GM19467 (cell line): ENCODE measurements around the gene KRT5.

Source experiments
- ATAC-seq: cut with Tn5 transposase; IDR thresholded peaks from one replicate; pipeline ENCODE4 v1.9.1; 2021; ENCODE audit warnings: mild to moderate bottlenecking, moderate library complexity; ENCODE audit not compliant: unreplicated experiment

The KRT5 gene

GRCh38 chr12:52519826-52520662, at the start of gene KRT5:
KRT5 (minus strand) TSS chr12:52520394; CDS start chr12:52520296, 98 bp downstream.
- no peak for ATAC-seq

- ATAC-seq, result no peak
Observed at GRCh38 chr12:52568111-52568510, 47.9 kb upstream of the KRT5 start.

- ATAC-seq, result no peak
Observed at GRCh38 chr12:52566847-52567291, 46.7 kb upstream of the KRT5 start.

GRCh38 chr12:52564582-52564981, 44.4 kb upstream of the KRT5 start:
- ATAC-seq, result no peak

GRCh38 chr12:52561880-52562449, 41.8 kb upstream of the KRT5 start:
- ATAC-seq, result no peak

- ATAC-seq, result no peak
Observed at GRCh38 chr12:52559979-52560378, 39.8 kb upstream of the KRT5 start.

GRCh38 chr12:52558781-52559445, 38.7 kb upstream of the KRT5 start:
- ATAC-seq, result no peak

- no peak for ATAC-seq
Observed at GRCh38 chr12:52557476-52557875, 37.3 kb upstream of the KRT5 start.

- ATAC-seq, result no peak
Observed at GRCh38 chr12:52555577-52555976, 35.4 kb upstream of the KRT5 start.

GRCh38 chr12:52552681-52553195, 32.5 kb upstream of the KRT5 start, which contains the start of gene KRT71:
KRT71 (minus strand) TSS chr12:52553145; CDS start chr12:52553077, 68 bp downstream.
- ATAC-seq, result no peak

- ATAC-seq, result no peak
Observed at GRCh38 chr12:52552055-52552454, 31.9 kb upstream of the KRT5 start.

- ATAC-seq, result no peak
Observed at GRCh38 chr12:52551216-52551865, 31.1 kb upstream of the KRT5 start.

- ATAC-seq, result no peak
Observed at GRCh38 chr12:52546126-52546525, 25.9 kb upstream of the KRT5 start.

- ATAC-seq, result no peak
Observed at GRCh38 chr12:52543985-52544883, 24.0 kb upstream of the KRT5 start.

GRCh38 chr12:52542785-52543318, 22.7 kb upstream of the KRT5 start:
- ATAC-seq, result no peak

GRCh38 chr12:52542157-52542556, 22.0 kb upstream of the KRT5 start:
- no peak for ATAC-seq

- no peak for ATAC-seq
Observed at GRCh38 chr12:52541709-52542108, 21.5 kb upstream of the KRT5 start.

GRCh38 chr12:52540531-52540930, 20.3 kb upstream of the KRT5 start:
- ATAC-seq, result no peak

GRCh38 chr12:52539821-52540173, 19.6 kb upstream of the KRT5 start:
- no peak for ATAC-seq
